K562 (cell line): Measurements from ENCODE around the gene UBE2E1.

Source experiments
- DNMT1 ChIP-seq: fragments of 450-650 bp; IDR thresholded peaks from 2 replicates; pipeline ENCODE4 v1.6.1; 2016; ENCODE audit warnings: antibody characterized with exemption, mild to moderate bottlenecking
- GATAD2A ChIP-seq: fragments of 450-650 bp; IDR thresholded peaks from 2 replicates; pipeline ENCODE4 v1.6.1; 2017
- HIVEP1 ChIP-seq: fragments of 250-450 bp; sonication (Bioruptor Pico); IDR thresholded peaks from 2 replicates; pipeline ENCODE4 v1.4.0; 2020; ENCODE audit warnings: mild to moderate bottlenecking
- MEF2A ChIP-seq: IDR thresholded peaks from 2 replicates; pipeline ENCODE4 v1.6.1; 2011; ENCODE audit warnings: low read depth, mild to moderate bottlenecking, low read length, moderate library complexity; ENCODE audit not compliant: control insufficient read depth
- TARDBP ChIP-seq: fragments of 450-650 bp; IDR thresholded peaks from 2 replicates; pipeline ENCODE4 v1.6.1; 2016
- ZFP36 ChIP-seq: fragments of 150-350 bp; IDR thresholded peaks from 2 replicates; pipeline ENCODE4 v1.6.1; 2018; ENCODE audit warnings: low read length, low read depth; ENCODE audit not compliant: partially characterized antibody

DNA sequence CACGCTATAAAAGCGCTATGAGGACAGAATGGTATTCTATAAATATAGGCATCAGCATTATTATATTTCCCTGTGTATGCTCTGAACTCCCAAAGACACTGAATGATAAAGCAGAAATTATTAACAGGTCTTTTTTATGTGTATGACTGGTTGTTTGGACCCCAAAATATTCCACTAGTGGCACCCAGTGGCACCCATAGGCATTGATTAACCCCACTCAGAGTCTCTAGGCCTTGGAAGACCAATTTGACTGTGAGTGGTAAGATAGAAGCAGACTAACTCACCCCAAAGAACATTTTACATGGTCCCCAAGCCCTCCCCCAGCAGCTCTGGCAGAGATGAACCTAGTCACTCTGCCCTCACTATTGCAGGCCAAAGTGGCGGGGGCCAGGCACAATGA lies 45.4 kb upstream of the UBE2E1 start:
- no peak for TF ChIP-seq HIVEP1 (CRISPR knock-in tag)
- no peak for TF ChIP-seq DNMT1
- no peak for TF ChIP-seq TARDBP
- no peak for TF ChIP-seq MEF2A
- no peak for TF ChIP-seq GATAD2A
- no peak for TF ChIP-seq ZFP36
